ENCODE measurements around the gene GRPEL2.

DNA sequence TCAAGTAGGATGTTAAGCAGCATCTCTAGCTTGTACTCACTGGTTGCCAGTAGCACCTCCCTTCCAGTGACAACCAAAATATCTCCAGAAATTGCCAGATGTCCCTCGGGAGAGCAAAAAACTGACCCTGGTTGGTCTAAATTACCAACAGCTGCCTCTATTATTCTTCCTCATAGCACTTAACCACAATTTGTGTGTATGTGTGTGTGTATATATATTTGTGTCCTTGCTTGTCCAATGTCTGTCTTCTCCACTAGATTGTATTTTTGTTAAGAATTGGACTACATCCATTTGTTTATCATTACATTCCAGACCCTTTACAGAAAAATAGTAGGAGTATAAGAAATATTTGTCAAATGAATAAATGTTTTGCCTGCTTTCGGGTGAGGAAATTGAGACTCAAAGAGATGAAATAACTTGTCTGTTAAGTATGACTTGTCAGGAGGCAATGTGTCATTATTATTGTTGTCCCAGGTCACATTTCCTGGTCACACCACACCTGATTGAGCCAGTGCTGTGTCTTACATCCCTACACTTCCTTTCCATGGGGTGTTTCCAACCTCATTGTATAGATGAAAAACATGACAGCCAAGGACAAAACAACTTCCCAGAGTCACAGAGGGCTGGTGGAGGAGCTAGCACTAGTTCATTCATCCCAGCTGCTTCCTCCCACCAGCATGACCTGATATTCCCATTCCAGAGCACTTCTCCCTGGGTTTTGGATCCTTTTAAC lies 11.4 kb upstream of the GRPEL2 start:
- TF ChIP-seq POU5F1 (IDR thresholded peaks at IDR 0.05; ENCODE audit: low read depth, low read length) (no peak), CREB1 (IDR thresholded peaks at IDR 0.05) (no peak)

All from H1 (cell line).